HG03064 (cell line): Measurements from ENCODE around the gene KCND2.
"Not testable (repeated sequence)": the region's sequence is repeated elsewhere in the genome, so short reads cannot be mapped to it uniquely, and the experiment has no call there.

Source experiments
- ATAC-seq: cut with Tn5 transposase; IDR thresholded peaks from one replicate; pipeline ENCODE4 v1.9.1; 2021; ENCODE audit warnings: low read depth; ENCODE audit not compliant: unreplicated experiment

The KCND2 gene

DNA sequence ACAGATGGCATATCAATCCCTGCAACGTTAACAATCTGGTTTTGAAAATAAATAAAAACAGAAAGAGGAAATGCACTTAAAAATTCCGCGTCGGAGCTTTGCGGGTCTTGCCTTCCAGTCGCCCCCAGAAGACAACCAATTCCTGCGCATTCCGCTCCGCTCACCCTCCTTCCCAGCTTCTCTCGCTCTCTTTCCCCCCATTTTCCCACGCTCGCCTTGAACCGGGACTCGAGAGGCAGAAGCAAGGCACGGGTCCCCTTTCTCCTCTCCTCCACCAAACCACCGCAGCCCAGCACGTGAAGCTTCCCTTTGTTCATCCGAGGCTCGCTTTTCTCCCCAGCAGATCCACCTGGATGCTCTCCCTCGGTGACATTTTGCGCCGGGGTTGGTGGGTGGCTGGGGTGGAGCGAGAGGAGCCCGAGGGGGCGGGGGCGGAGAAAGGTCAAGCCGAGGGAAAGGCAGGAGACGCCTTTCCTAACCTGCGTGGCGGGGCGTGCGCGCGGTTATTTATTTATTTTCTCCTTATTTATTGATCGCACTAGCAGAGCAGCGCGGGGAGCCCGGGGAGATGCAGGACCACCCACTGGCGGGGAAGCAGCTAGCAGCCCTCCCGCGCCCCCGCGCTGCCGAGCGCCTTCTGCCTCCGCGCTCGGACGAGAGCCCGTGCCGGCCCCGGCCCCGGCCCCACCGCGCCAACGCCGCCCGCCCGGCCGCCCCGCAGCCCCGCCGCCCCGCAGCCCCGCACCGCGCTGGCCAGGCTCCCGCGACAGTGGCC is at the start of gene KCND2:
KCND2 (plus strand) TSS at position 475 of the 775 bp plus-strand sequence.
- peak; percentile 31 for ATAC-seq

GRCh38 chr7:120226188-120226587 is 46.8 kb upstream of the KCND2 start:
- ATAC-seq, result no peak

DNA sequence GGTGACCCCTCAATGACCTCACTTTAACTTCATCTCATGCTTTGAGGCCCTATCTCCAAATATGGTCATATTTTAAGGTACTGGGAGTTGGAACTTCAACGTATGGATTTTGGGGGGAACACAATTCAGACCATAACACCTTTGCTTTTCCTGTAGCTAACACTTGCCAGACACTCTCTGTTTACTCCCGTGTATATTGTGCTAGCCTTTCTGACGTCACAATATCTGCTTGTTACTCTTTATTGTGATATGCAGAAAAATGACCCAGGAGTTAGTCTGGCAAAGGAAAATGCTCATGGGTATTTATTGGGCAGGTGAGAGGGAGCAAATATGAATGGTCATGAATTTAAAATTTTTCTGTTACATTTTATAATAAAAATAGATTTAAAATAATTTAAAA is 45.7 kb upstream of the KCND2 start:
- no peak for ATAC-seq

GRCh38 chr7:120229084-120229483 is 43.9 kb upstream of the KCND2 start:
- ATAC-seq, result no peak

- no peak for ATAC-seq
Observed at GRCh38 chr7:120233338-120233737, 39.6 kb upstream of the KCND2 start.

DNA sequence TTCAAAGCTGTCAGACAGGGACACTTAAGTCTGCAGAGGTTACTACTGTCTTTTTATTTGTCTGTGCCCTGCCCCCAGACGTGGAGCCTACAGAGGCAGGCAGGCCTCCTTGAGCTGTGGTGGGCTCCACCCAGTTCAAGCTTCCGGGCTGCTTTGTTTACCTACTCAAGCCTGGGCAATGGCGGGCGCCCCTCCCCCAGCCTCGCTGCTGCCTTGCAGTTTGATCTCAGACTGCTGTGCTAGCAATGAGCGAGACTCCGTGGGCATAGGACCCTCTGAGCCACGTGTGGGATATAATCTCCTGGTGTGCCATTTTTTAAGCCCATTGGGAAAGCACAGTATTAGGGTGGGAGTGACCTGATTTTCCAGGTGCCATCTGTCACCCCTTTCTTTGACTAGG is 32.6 kb upstream of the KCND2 start:
- not testable (repeated sequence) for ATAC-seq

- ATAC-seq, result no peak
Observed at GRCh38 chr7:120241973-120242372, 31.0 kb upstream of the KCND2 start.

DNA sequence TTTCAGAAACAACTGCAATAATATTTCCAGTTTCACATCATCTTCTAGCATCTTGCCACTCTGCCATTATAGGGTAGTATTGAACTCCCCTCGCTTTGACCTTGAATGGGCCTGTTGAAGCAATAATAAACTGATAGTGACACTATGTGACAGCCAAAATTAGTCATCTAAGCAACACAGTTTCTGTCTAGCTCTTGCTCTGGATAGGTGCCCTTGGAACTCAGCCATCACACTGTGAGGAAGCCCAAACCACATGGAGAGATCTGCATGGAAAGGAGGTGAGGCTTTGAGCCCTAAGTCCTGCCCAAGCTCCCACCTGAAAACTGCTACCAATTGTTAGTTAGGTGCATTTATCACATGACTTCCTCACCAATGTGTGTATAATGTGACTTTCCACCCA is 18.1 kb upstream of the KCND2 start:
- ATAC-seq, result no peak

DNA sequence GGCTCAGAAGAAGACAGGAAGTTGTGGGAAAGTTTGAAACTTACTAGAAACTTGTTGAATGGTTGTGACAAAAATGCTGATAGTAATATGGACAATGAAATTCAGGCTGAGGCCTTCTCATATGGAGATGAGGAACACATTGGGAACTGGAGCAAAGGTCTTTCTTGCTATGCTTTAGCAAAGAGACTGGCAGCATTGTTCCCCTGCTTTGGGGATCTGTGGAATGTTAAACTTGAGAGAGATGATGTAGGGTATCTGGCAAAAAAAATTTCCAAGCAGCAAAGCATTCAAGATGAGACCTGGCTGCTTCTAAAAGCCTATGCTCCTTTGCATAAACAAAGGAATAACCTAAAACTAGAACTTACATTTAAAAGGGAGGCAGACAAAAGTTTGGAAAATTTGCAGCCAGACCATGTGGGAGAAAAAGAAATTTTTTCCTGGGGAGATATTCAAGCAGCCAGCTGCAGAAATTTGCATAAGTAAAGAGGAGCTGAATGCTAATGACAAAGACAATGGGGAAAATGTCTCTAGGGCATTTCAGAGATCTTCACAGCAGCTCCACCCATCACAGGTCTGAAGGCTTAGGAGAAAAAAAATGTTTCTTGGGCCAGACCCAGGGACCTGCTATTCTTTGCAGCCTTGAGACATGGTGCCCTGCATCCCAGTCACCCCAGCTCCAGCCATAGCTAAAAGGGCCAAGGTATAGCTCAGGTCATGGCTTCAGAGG is 16.5 kb upstream of the KCND2 start:
- ATAC-seq, result no peak

- ATAC-seq, result no peak
Observed at GRCh38 chr7:120259386-120259785, 13.6 kb upstream of the KCND2 start.

DNA sequence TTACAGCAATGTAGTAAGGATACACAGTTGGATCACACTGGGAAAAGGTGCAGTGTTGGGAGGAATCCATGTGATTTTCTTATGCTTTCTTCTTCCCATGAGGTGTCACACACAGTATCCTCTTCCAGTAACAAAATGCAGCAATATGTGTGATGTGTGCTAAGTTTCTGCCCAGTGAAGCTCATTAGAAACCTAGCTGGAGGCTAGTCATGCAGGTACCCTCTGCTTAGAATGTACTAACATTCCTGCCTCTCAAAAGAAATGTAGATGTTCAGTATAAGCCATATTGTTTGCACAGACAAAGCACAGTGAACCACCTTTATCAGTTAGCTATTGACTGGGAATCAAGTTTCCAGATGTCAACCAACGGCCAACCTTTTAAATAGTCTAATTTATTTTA is 12.9 kb upstream of the KCND2 start:
- ATAC-seq, result no peak

- peak; percentile 31 for ATAC-seq
Observed at GRCh38 chr7:120272261-120272660, 714 bp upstream of the KCND2 start.

DNA sequence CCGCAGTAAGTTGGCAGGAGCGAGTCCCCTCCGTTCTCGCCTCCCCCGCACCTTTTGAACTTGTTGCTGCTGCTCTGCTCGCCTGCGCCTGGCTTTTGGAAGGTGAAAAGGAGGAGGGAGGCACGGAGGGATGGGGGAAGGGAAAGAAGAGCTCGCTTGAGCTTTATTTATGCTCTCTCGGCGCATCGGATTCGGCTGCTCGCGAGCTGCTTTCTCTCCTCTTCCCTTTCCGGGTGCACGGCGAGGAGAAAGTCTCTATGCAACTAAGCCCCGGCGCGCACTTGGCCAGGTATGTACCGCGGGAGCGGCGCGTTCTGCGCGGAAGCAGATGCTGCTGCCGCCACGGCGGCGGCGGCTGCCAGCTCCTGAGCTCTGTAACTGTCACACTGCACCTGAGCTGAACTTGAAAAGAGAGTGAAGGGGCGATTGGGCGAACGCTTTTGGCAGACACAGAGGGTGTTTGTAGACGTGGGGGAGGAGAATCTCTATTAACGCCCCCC is 551 bp downstream of the KCND2 start:
- peak; percentile 72 for ATAC-seq

GRCh38 chr7:120274482-120274881 is 1.5 kb downstream of the KCND2 start:
- ATAC-seq, result no peak

GRCh38 chr7:120274899-120275298 is 1.9 kb downstream of the KCND2 start:
- no peak for ATAC-seq

- ATAC-seq, result no peak
Observed at GRCh38 chr7:120276720-120277119, 3.7 kb downstream of the KCND2 start.

- no peak for ATAC-seq
Observed at GRCh38 chr7:120278773-120279172, 5.8 kb downstream of the KCND2 start.

GRCh38 chr7:120280743-120281142 is 7.8 kb downstream of the KCND2 start:
- no peak for ATAC-seq

DNA sequence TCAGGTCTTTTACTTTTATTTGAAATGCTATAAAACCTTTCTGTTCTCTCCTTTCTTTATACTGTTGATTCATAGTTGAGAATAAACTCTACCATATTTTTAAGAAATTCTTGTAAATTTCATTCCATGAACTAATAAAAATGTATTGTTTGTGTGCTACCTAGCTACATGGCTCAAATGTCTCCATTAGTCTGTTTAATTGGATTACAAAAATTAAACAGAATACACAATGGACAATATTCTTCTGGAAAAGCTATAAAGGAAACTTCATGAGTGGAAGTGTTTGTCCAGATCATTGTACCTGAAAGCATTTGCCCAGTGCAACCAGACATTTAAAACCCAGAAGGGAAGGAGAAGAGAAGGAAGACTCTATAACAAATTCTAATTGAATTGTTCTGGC is 20.1 kb downstream of the KCND2 start:
- no peak for ATAC-seq

DNA sequence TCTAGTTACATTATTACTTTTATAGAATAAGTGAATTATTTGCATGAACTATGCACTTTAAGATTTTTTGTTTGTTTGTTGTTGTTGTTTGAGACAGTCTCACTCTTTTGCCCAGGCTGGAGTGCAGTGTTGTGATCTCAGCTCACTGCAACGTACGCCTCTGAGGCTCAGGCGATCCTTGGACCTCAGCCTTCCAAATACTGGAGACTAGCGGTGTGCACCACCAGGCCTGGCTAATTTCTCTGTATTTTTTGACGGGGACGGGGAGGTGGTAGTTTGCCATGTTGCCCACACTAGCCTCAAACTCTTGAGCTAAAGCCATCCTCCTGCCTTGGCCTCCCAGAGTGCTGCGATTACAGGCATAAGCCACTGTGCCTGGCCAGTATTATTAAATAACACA is 29.2 kb downstream of the KCND2 start:
- no peak for ATAC-seq

GRCh38 chr7:120303105-120303504 is 30.1 kb downstream of the KCND2 start:
- ATAC-seq, result no peak

- ATAC-seq, result no peak
Observed at GRCh38 chr7:120304674-120305073, 31.7 kb downstream of the KCND2 start.
